Measurements from ENCODE around the gene DOCK7. TPM values are rescaled to one million over a fixed set of nuclear protein-coding genes. Genes with fewer than 3 reads are reported as not detected.
A peak's percentile ranks its signal among the peaks of the same experiment; 100 is the strongest.
"Not testable (repeated sequence)": the region's sequence is repeated elsewhere in the genome, so short reads cannot be mapped to it uniquely, and the experiment has no call there.

Gene DOCK7
- polyA plus RNA-seq (ENCODE audit: insufficient read length in 12 of 12) = 10 to 100 TPM in 11 of 12 donors, not detected in 1; 11.8 to 47.5 (median 35.7) TPM
- long read RNA-seq, donor 1, partial matches to known transcripts = 8 of 8 reads
- long read RNA-seq, donor 1, other reads (novel, unspliced or antisense) = 0 of 8 reads
- long read RNA-seq, donor 2, partial matches to known transcripts = 0 of 2 reads
- long read RNA-seq, donor 2, other reads (novel, unspliced or antisense) = 0 of 2 reads
- long read RNA-seq, donor 3 = 0 reads
- long read RNA-seq, donor 4 = 0 reads
- long read RNA-seq, donor 5, full-length matches to known transcripts = 1 of 1 reads
- long read RNA-seq, donor 5, partial matches to known transcripts = 0 of 1 reads
- long read RNA-seq, donor 5, other reads (novel, unspliced or antisense) = 0 of 1 reads
- long read RNA-seq, donor 6, partial matches to known transcripts = 0 of 1 reads
- long read RNA-seq, donor 6, other reads (novel, unspliced or antisense) = 0 of 1 reads
- long read RNA-seq, donor 7, partial matches to known transcripts = 0 of 1 reads
- long read RNA-seq, donor 7, other reads (novel, unspliced or antisense) = 0 of 1 reads
- long read RNA-seq, donor 8, partial matches to known transcripts = 0 of 2 reads
- long read RNA-seq, donor 8, other reads (novel, unspliced or antisense) = 0 of 2 reads
- long read RNA-seq, donor 9, full-length matches to known transcripts = 2 of 2 reads
- long read RNA-seq, donor 9, partial matches to known transcripts = 0 of 2 reads
- long read RNA-seq, donor 9, other reads (novel, unspliced or antisense) = 0 of 2 reads
- long read RNA-seq, donor 10, full-length matches to known transcripts = 4 of 4 reads
- long read RNA-seq, donor 10, partial matches to known transcripts = 0 of 4 reads
- long read RNA-seq, donor 10, other reads (novel, unspliced or antisense) = 0 of 4 reads
- long read RNA-seq, donor 11, partial matches to known transcripts = 0 of 4 reads
- long read RNA-seq, donor 11, other reads (novel, unspliced or antisense) = 0 of 4 reads

GRCh38 chr1:62687903-62688686, at the start of gene DOCK7:
Gene DOCK7 (minus strand): TSS chr1:62688386. CDS start chr1:62688264, 122 bp downstream.
- DNase-seq = peak; percentile 84

- peak; percentile 66 for DNase-seq
Observed at GRCh38 chr1:62735491-62736171, 47.4 kb upstream of the DOCK7 start.

- peak; percentile 80 for DNase-seq
Observed at GRCh38 chr1:62732331-62732730, 44.1 kb upstream of the DOCK7 start.

GRCh38 chr1:62728963-62729362, 40.8 kb upstream of the DOCK7 start:
- no peak for DNase-seq

GRCh38 chr1:62727656-62728407, 39.6 kb upstream of the DOCK7 start:
- DNase-seq = no peak

- no peak for DNase-seq
Observed at GRCh38 chr1:62726011-62726442, 37.8 kb upstream of the DOCK7 start.

GRCh38 chr1:62725255-62725654, 37.1 kb upstream of the DOCK7 start:
- no peak for DNase-seq

GRCh38 chr1:62724430-62724829, 36.2 kb upstream of the DOCK7 start:
- DNase-seq = no peak

- no peak for DNase-seq
Observed at GRCh38 chr1:62723883-62724282, 35.7 kb upstream of the DOCK7 start.

GRCh38 chr1:62722796-62723195, 34.6 kb upstream of the DOCK7 start:
- DNase-seq = no peak

GRCh38 chr1:62720946-62721554, 32.9 kb upstream of the DOCK7 start:
- DNase-seq = no peak

GRCh38 chr1:62718400-62718799, 30.2 kb upstream of the DOCK7 start:
- not testable (repeated sequence) for DNase-seq

GRCh38 chr1:62717483-62717882, 29.3 kb upstream of the DOCK7 start:
- DNase-seq = no peak

- no peak for DNase-seq
Observed at GRCh38 chr1:62716397-62716796, 28.2 kb upstream of the DOCK7 start.

- DNase-seq = no peak
Observed at GRCh38 chr1:62712336-62713243, 24.4 kb upstream of the DOCK7 start.

GRCh38 chr1:62707744-62708120, 19.5 kb upstream of the DOCK7 start:
- DNase-seq = no peak

GRCh38 chr1:62706985-62707743, 19.0 kb upstream of the DOCK7 start:
- no peak for DNase-seq

GRCh38 chr1:62698161-62698560, 10.0 kb upstream of the DOCK7 start:
- not testable (repeated sequence) for DNase-seq
